K562 (cell line): ENCODE results near the gene PRTFDC1. TPM values are rescaled to one million over a fixed set of nuclear protein-coding genes. Genes with fewer than 3 reads are reported as not detected.

Experiments used
- ATAC-seq: fragments of 200-7000 bp; cut with Tn5 transposase; 3 replicates; pipeline ENCODE4 v1.9.1; 2020; ENCODE audit warnings: moderate library complexity
- BruUV-seq: library from RNA; stranded (reverse); fragments of 400-500 nt; replicated peaks from 2 replicates; lab custom pipeline; 2021; lab: Mats Ljungman, UMichigan
- CTCF ChIA-PET: fragments of 300-600 bp; formaldehyde crosslinking; extraction: SDS; loops from one replicate; lab custom pipeline; 2021; ENCODE audit warnings: low intra/inter-chr PET ratio; lab: Yijun Ruan, JAX
- POLR2A ChIA-PET: fragments of 300-600, 350-650 bp; sonication (Branson Sonifier 250); formaldehyde crosslinking; extraction: SDS; loops from one replicate; lab custom pipeline; 2021; ENCODE audit warnings: antibody characterized with exemption, inconsistent platforms; lab: Yijun Ruan, JAX
- DNase-seq, 4 experiments: peaks; one replicate each; pipeline versions ENCODE4 v3.0.0 to v3.0.0-alpha.2; 2011 to 2018; ENCODE audit warnings: low spot score in 3 of 4, mixed read lengths in 3 of 4; ENCODE audit errors: extremely low read depth in 1 of 4
- FAIRE-seq: peaks from 2 replicates; lab custom pipeline; 2011; peaks lifted over from hg19 to GRCh38; lab: Jason Lieb, UNC
- H2AFZ ChIP-seq: 2 replicates; pipeline ENCODE4 v1.6.0; 2011; ENCODE audit warnings: low read depth, low read length, control low read depth, inconsistent platforms
- H3K27ac ChIP-seq: fragments of 200-600 bp; 3 replicates; pipeline ENCODE4 v1.8.0; 2011; ENCODE audit warnings: low read depth, mild to moderate bottlenecking, control low read depth, inconsistent platforms, low read length, moderate library complexity, mixed read lengths; ENCODE audit errors: extremely low read depth
- H3K27me3 ChIP-seq, 2 experiments: fragments of 300-600 bp in 1 of 2; 2 replicates in 1 of 2; 3 replicates in 1 of 2; pipeline versions ENCODE4 v1.6.0 to v1.8.0; 2011; ENCODE audit warnings: inconsistent platforms in 2 of 2, low read length in 2 of 2, mild to moderate bottlenecking in 1 of 2, mixed read lengths in 1 of 2, moderate library complexity in 1 of 2; ENCODE audit not compliant: control insufficient read depth in 2 of 2, insufficient read depth in 2 of 2
- H3K36me3 ChIP-seq: fragments of 300-600 bp; 3 replicates; pipeline ENCODE4 v1.8.0; 2011; ENCODE audit warnings: mild to moderate bottlenecking, low read length, inconsistent platforms; ENCODE audit not compliant: control insufficient read depth, insufficient read depth
- H3K4me1 ChIP-seq, 2 experiments: fragments of 200-600 bp in 1 of 2; replicated peaks in 1 of 2; 2 replicates in 1 of 2; 3 replicates in 1 of 2; pipeline versions ENCODE4 v1.5.1 to v1.8.0; 2011; ENCODE audit warnings: inconsistent platforms in 2 of 2, low read length in 2 of 2, mild to moderate bottlenecking in 1 of 2, mixed read lengths in 1 of 2, moderate library complexity in 1 of 2; ENCODE audit not compliant: control insufficient read depth in 2 of 2, insufficient read depth in 2 of 2
- H3K4me2 ChIP-seq: 2 replicates; pipeline ENCODE4 v1.6.1; 2011; ENCODE audit warnings: low read length, control low read depth, inconsistent platforms, mixed read lengths; ENCODE audit not compliant: insufficient read depth
- H3K4me3 ChIP-seq: fragments of 200-600 bp; sonication (generic), shearing (Covaris generic); 2 replicates; pipeline ENCODE4 v1.5.1; 2016; ENCODE audit warnings: control low read depth, inconsistent platforms
- H3K79me2 ChIP-seq: fragments of 200-600 bp; 3 replicates; pipeline ENCODE4 v1.8.0; 2011; ENCODE audit warnings: low read length, inconsistent platforms; ENCODE audit not compliant: control insufficient read depth, insufficient read depth
- H3K9ac ChIP-seq, 2 experiments: 2 replicates each; pipeline versions ENCODE4 v1.6.0 to v1.6.1; 2011; ENCODE audit warnings: low read depth in 2 of 2, low read length in 2 of 2, control low read depth in 1 of 2, inconsistent platforms in 1 of 2, mild to moderate bottlenecking in 1 of 2, mixed read lengths in 1 of 2; ENCODE audit not compliant: insufficient read depth in 1 of 2
- H3K9me1 ChIP-seq: one replicate; pipeline ENCODE4 v1.6.0; 2011; ENCODE audit warnings: inconsistent platforms, mild to moderate bottlenecking, low read length, moderate library complexity; ENCODE audit not compliant: control insufficient read depth, insufficient read depth
- H3K9me3 ChIP-seq: replicated peaks from 2 replicates; pipeline ENCODE4 v1.5.1; 2011; ENCODE audit warnings: low read depth, low read length, inconsistent platforms; ENCODE audit not compliant: control insufficient read depth, insufficient read depth
- H4K20me1 ChIP-seq: replicated peaks from 2 replicates; pipeline ENCODE4 v1.6.1; 2011; ENCODE audit warnings: low read length, inconsistent platforms, mixed read lengths; ENCODE audit not compliant: control insufficient read depth, insufficient read depth
- ARNT ChIP-seq, 2 experiments: fragments of 450-650 bp; IDR thresholded peaks; 2 replicates each; pipeline ENCODE4 v1.6.1; 2016; ENCODE audit warnings: mild to moderate bottlenecking in 1 of 2
- C11orf30 ChIP-seq: fragments of 450-650 bp; IDR thresholded peaks from 2 replicates; pipeline ENCODE4 v1.6.1; 2016; ENCODE audit warnings: low read depth, mild to moderate bottlenecking
- DACH1 ChIP-seq: fragments of 450-650 bp; IDR thresholded peaks from 2 replicates; pipeline ENCODE4 v1.6.1; 2018; ENCODE audit not compliant: partially characterized antibody
- KLF6 ChIP-seq: fragments of 250-450 bp; sonication (Bioruptor Pico); IDR thresholded peaks from 2 replicates; pipeline ENCODE4 v1.4.0; 2020; ENCODE audit warnings: mild to moderate bottlenecking, moderate library complexity, borderline replicate concordance
- PML ChIP-seq: IDR thresholded peaks from 2 replicates; pipeline ENCODE4 v1.6.1; 2012; ENCODE audit warnings: low read length, inconsistent platforms
- RB1 ChIP-seq: fragments of 450-650 bp; IDR thresholded peaks from 2 replicates; pipeline ENCODE4 v1.6.1; 2017; ENCODE audit warnings: low read depth, mild to moderate bottlenecking
- ZBTB33 ChIP-seq: sonication (generic); formaldehyde crosslinking; IDR thresholded peaks from 2 replicates; pipeline ENCODE4 v1.8.1; 2023; ENCODE audit warnings: mild to moderate bottlenecking, missing genetic modification reagents
- ZNF77 ChIP-seq: fragments of 250-450 bp; sonication (Bioruptor Pico); IDR thresholded peaks from 2 replicates; pipeline ENCODE4 v1.5.0; 2020
- WGBS: fragments of 100-300 bp; shearing (Covaris generic); methylation state at CpG from one replicate; pipeline ENCODE4 v1.1.6; 2016; ENCODE audit warnings: low coverage, mixed read lengths; ENCODE audit not compliant: insufficient coverage; ENCODE audit errors: missing lambda C conversion rate; 5-methylcytosine and 5-hydroxymethylcytosine counted together
- in situ Hi-C: fragments of 300-500 bp; cut with MboI; formaldehyde crosslinking; loops from 4 replicates; pipeline ENCODE4 v1.15.0; 2018; ENCODE audit warnings: inconsistent platforms, mixed read lengths
- intact Hi-C: fragments of 100-400 bp; cut with micrococcal nuclease; formaldehyde crosslinking; loops from 2 replicates; pipeline ENCODE4 v1.14.2; 2022
- polyA plus RNA-seq, 8 experiments: library from polyadenylated mRNA; depleted of rRNA in 4 of 8; stranded (reverse) in 5 of 8; unstranded in 3 of 8; fragments of >200 nt; fragmentation: Nextera tagmentation in 2 of 8; fragmentation: Illumina TruSeq in 1 of 8; extraction: Ambion mirVana in 2 of 8; extraction: Trizol in 1 of 8; gene quantifications; 2 replicates each; pipeline versions ENCODE4 v1.2.1 to v1.2.3, GENCODE V29; 2011 to 2014; ENCODE audit warnings: inconsistent platforms in 1 of 8, missing spikeins in 1 of 8
- total RNA-seq, 7 experiments: library from RNA; depleted of rRNA in 6 of 7; stranded (reverse); fragments of >200 nt in 6 of 7; fragmentation: Illumina TruSeq in 2 of 7; extraction: Trizol in 2 of 7; gene quantifications; 2 replicates each; pipeline versions ENCODE4 v1.2.1 to v1.2.3, GENCODE V29; 2011 to 2021; ENCODE audit warnings: low replicate concordance in 1 of 7

The PRTFDC1 gene
- total and polyA plus RNA-seq, 9 of the 15 experiments (the other 6 are each of a cell fraction or from before 2014, with no cell fraction given), result 7.0 to 27.6 (median 10.0) TPM

DNA sequence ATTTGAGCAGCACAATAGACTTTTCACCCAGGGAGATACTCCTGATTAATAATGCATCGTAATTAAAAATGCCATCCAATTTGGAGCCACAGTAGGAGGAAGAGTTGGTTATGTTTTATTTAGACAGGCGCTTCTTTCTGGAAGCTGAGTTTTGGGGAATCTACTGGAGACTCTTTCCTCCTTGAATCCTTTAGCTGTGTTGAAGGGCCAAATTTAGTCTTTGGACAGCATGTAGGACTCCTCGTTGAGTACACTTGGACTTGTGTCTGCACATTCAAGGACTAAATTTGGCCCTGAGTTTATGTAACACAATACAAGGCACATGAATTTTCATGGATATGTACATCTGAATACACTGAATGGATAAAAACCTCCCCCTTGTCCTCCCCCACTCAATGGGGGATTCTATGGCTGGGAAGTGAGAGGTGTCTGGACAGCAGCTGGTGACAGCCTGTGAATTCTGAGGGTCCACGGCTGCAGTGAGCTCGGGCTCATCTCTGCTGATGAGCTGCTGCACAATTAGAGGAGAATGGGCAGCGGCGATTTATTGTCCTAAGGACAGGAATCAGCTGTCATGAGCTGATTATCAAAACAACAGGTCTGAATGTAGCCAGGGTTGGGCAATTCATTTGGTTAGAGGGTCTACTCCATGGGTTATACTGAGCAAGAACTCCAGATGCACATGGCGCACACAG lies 95.2 kb downstream of the PRTFDC1 start:
- Histone ChIP-seq H3K27me3 (no peaks in the 10 kb centered on the region), H3K27ac (no peak overlapping the region), H2AFZ (no peak overlapping the region), H3K4me2 (no peak overlapping the region), H3K4me3 (no peak overlapping the region), H4K20me1 (no peaks in the 10 kb centered on the region), H3K9ac (no peak overlapping the region), H3K9me3 (no peaks in the 10 kb centered on the region), H3K36me3 (no peaks in the 10 kb centered on the region), H3K79me2 (no peaks in the 10 kb centered on the region), H3K9me1 (no peaks in the 10 kb centered on the region), H3K4me1 (peaks cover 3 to 10% of the 10 kb centered on the region in 2 experiments; a peak in 2 of 5 replicates)
- in situ Hi-C loops (no loop called here), intact Hi-C loops (no loop called here)
- POLR2A ChIA-PET, result interaction anchor here (0.6 to 1.3 kb wide), 3 partner anchors 10 to 44 kb away, joined by 3 to 8 read pairs (median 3); no protein-coding TSS in a partner anchor
- no peak for DNase-seq
- 60% methylated on average over 8 of the region's 8 CpGs for WGBS
- no peak for FAIRE-seq
- ATAC-seq, result no peak
- BruUV-seq, result no TSS peak
- TF ChIP-seq ZBTB33 (CRISPR knock-in tag) (no peak), DACH1 (no peak), KLF6 (CRISPR knock-in tag) (no peak), RB1 (no peak), ZNF77 (CRISPR knock-in tag) (no peak), C11orf30 (no peak), PML (no peak), ARNT (IDR thresholded peaks at IDR 0.05) (no peak)
- CTCF ChIA-PET, result no interaction called here
